DND-41 (cell line): ENCODE results near the gene KRTAP1-4.

Source experiments
- EZH2 ChIP-seq: IDR thresholded peaks from 3 replicates; pipeline ENCODE4 v1.6.1; 2012; ENCODE audit warnings: borderline replicate concordance, low read depth, mild to moderate bottlenecking, moderate library complexity, low read length, inconsistent platforms; ENCODE audit not compliant: severe bottlenecking
- TF ChIP-seq, protein P1 (sequence below): IDR thresholded peaks from 2 replicates; pipeline ENCODE4 v1.5.1; 2012; ENCODE audit warnings: borderline replicate concordance, low read length, moderate library complexity, mild to moderate bottlenecking; ENCODE audit not compliant: poor library complexity, severe bottlenecking; ENCODE audit errors: extremely low read depth

DNA sequence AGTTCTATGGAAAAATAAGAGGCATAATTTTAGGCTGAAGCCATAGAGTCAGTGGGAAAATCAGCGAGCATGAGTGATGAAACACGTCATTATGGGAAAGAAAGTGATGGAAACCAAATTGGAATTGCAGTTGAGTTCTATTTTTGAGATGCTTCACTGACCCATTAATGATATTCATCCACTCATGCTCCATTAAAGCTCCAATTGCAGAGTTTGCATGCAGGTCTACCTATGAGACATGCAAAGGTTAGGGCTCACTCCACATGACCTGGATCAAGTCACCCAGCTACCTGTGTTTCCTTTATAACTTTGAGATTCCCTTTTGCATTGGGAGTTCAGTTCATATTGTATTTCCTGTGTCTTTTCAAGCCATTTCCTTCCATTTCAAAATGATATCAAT, 43.7 kb upstream of the KRTAP1-4 start:
- no peak for TF ChIP-seq EZH2
- TF ChIP-seq, protein P1, sequence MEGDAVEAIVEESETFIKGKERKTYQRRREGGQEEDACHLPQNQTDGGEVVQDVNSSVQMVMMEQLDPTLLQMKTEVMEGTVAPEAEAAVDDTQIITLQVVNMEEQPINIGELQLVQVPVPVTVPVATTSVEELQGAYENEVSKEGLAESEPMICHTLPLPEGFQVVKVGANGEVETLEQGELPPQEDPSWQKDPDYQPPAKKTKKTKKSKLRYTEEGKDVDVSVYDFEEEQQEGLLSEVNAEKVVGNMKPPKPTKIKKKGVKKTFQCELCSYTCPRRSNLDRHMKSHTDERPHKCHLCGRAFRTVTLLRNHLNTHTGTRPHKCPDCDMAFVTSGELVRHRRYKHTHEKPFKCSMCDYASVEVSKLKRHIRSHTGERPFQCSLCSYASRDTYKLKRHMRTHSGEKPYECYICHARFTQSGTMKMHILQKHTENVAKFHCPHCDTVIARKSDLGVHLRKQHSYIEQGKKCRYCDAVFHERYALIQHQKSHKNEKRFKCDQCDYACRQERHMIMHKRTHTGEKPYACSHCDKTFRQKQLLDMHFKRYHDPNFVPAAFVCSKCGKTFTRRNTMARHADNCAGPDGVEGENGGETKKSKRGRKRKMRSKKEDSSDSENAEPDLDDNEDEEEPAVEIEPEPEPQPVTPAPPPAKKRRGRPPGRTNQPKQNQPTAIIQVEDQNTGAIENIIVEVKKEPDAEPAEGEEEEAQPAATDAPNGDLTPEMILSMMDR: no peak
